K562 (cell line): ENCODE measurements around the gene DNA2. TPM values are rescaled to one million over a fixed set of nuclear protein-coding genes. Genes with fewer than 3 reads are reported as not detected.

Experiments used
- ATAC-seq: fragments of 200-7000 bp; cut with Tn5 transposase; 3 replicates; pipeline ENCODE4 v1.9.1; 2020; ENCODE audit warnings: moderate library complexity
- BruUV-seq: library from RNA; stranded (reverse); fragments of 400-500 nt; replicated peaks from 2 replicates; lab custom pipeline; 2021; lab: Mats Ljungman, UMichigan
- CTCF ChIA-PET: fragments of 300-600 bp; formaldehyde crosslinking; extraction: SDS; loops from one replicate; lab custom pipeline; 2021; ENCODE audit warnings: low intra/inter-chr PET ratio; lab: Yijun Ruan, JAX
- POLR2A ChIA-PET: fragments of 300-600, 350-650 bp; sonication (Branson Sonifier 250); formaldehyde crosslinking; extraction: SDS; loops from one replicate; lab custom pipeline; 2021; ENCODE audit warnings: antibody characterized with exemption, inconsistent platforms; lab: Yijun Ruan, JAX
- DNase-seq, 4 experiments: peaks; one replicate each; pipeline versions ENCODE4 v3.0.0 to v3.0.0-alpha.2; 2011 to 2018; ENCODE audit warnings: low spot score in 3 of 4, mixed read lengths in 3 of 4; ENCODE audit errors: extremely low read depth in 1 of 4
- FAIRE-seq: peaks from 2 replicates; lab custom pipeline; 2011; peaks lifted over from hg19 to GRCh38; lab: Jason Lieb, UNC
- H2AFZ ChIP-seq: 2 replicates; pipeline ENCODE4 v1.6.0; 2011; ENCODE audit warnings: low read depth, low read length, control low read depth, inconsistent platforms
- H3K27ac ChIP-seq: fragments of 200-600 bp; 3 replicates; pipeline ENCODE4 v1.8.0; 2011; ENCODE audit warnings: low read depth, mild to moderate bottlenecking, control low read depth, inconsistent platforms, low read length, moderate library complexity, mixed read lengths; ENCODE audit errors: extremely low read depth
- H3K27me3 ChIP-seq, 2 experiments: fragments of 300-600 bp in 1 of 2; 2 replicates in 1 of 2; 3 replicates in 1 of 2; pipeline versions ENCODE4 v1.6.0 to v1.8.0; 2011; ENCODE audit warnings: inconsistent platforms in 2 of 2, low read length in 2 of 2, mild to moderate bottlenecking in 1 of 2, mixed read lengths in 1 of 2, moderate library complexity in 1 of 2; ENCODE audit not compliant: control insufficient read depth in 2 of 2, insufficient read depth in 2 of 2
- H3K36me3 ChIP-seq: fragments of 300-600 bp; 3 replicates; pipeline ENCODE4 v1.8.0; 2011; ENCODE audit warnings: mild to moderate bottlenecking, low read length, inconsistent platforms; ENCODE audit not compliant: control insufficient read depth, insufficient read depth
- H3K4me1 ChIP-seq, 2 experiments: fragments of 200-600 bp in 1 of 2; replicated peaks in 1 of 2; 2 replicates in 1 of 2; 3 replicates in 1 of 2; pipeline versions ENCODE4 v1.5.1 to v1.8.0; 2011; ENCODE audit warnings: inconsistent platforms in 2 of 2, low read length in 2 of 2, mild to moderate bottlenecking in 1 of 2, mixed read lengths in 1 of 2, moderate library complexity in 1 of 2; ENCODE audit not compliant: control insufficient read depth in 2 of 2, insufficient read depth in 2 of 2
- H3K4me2 ChIP-seq: 2 replicates; pipeline ENCODE4 v1.6.1; 2011; ENCODE audit warnings: low read length, control low read depth, inconsistent platforms, mixed read lengths; ENCODE audit not compliant: insufficient read depth
- H3K4me3 ChIP-seq: fragments of 200-600 bp; sonication (generic), shearing (Covaris generic); 2 replicates; pipeline ENCODE4 v1.5.1; 2016; ENCODE audit warnings: control low read depth, inconsistent platforms
- H3K79me2 ChIP-seq: fragments of 200-600 bp; 3 replicates; pipeline ENCODE4 v1.8.0; 2011; ENCODE audit warnings: low read length, inconsistent platforms; ENCODE audit not compliant: control insufficient read depth, insufficient read depth
- H3K9ac ChIP-seq, 2 experiments: 2 replicates each; pipeline versions ENCODE4 v1.6.0 to v1.6.1; 2011; ENCODE audit warnings: low read depth in 2 of 2, low read length in 2 of 2, control low read depth in 1 of 2, inconsistent platforms in 1 of 2, mild to moderate bottlenecking in 1 of 2, mixed read lengths in 1 of 2; ENCODE audit not compliant: insufficient read depth in 1 of 2
- H3K9me1 ChIP-seq: one replicate; pipeline ENCODE4 v1.6.0; 2011; ENCODE audit warnings: inconsistent platforms, mild to moderate bottlenecking, low read length, moderate library complexity; ENCODE audit not compliant: control insufficient read depth, insufficient read depth
- H3K9me3 ChIP-seq: replicated peaks from 2 replicates; pipeline ENCODE4 v1.5.1; 2011; ENCODE audit warnings: low read depth, low read length, inconsistent platforms; ENCODE audit not compliant: control insufficient read depth, insufficient read depth
- H4K20me1 ChIP-seq: replicated peaks from 2 replicates; pipeline ENCODE4 v1.6.1; 2011; ENCODE audit warnings: low read length, inconsistent platforms, mixed read lengths; ENCODE audit not compliant: control insufficient read depth, insufficient read depth
- CREM ChIP-seq: IDR thresholded peaks from 2 replicates; pipeline ENCODE4 v1.6.1; 2014; ENCODE audit warnings: antibody characterized with exemption, low read depth
- DNMT1 ChIP-seq: fragments of 450-650 bp; IDR thresholded peaks from 2 replicates; pipeline ENCODE4 v1.6.1; 2016; ENCODE audit warnings: antibody characterized with exemption, mild to moderate bottlenecking
- MCM3 ChIP-seq: fragments of 450-650 bp; IDR thresholded peaks from 2 replicates; pipeline ENCODE4 v1.6.1; 2016
- PRMT5 ChIP-seq: sonication (generic); formaldehyde crosslinking; IDR thresholded peaks from 2 replicates; pipeline ENCODE4 v1.5.0; 2020; ENCODE audit warnings: missing genetic modification reagents
- RFX5 ChIP-seq: IDR thresholded peaks from 2 replicates; pipeline ENCODE4 v1.6.1; 2011; ENCODE audit warnings: low read depth, mild to moderate bottlenecking, improper control_type of control experiment, low read length
- SMAD4 ChIP-seq: fragments of 250-450 bp; sonication (Bioruptor Pico); conservative IDR thresholded peaks from 2 replicates; pipeline ENCODE4 v1.8.0; 2021; ENCODE audit warnings: inconsistent platforms, mild to moderate bottlenecking, moderate library complexity
- SMARCB1 ChIP-seq: IDR thresholded peaks from 2 replicates; pipeline ENCODE4 v1.6.1; 2011; ENCODE audit warnings: improper control_type of control experiment, low read depth; ENCODE audit not compliant: insufficient read length
- ZNF121 ChIP-seq: sonication (generic); formaldehyde crosslinking; conservative IDR thresholded peaks from 2 replicates; pipeline ENCODE4 v1.8.0; 2022; ENCODE audit warnings: missing genetic modification reagents
- ZNF444 ChIP-seq: fragments of 250-450 bp; sonication (Bioruptor Pico); IDR thresholded peaks from 2 replicates; pipeline ENCODE4 v1.4.0; 2020; ENCODE audit warnings: mild to moderate bottlenecking, moderate library complexity
- ZNF696 ChIP-seq: fragments of 250-450 bp; sonication (Bioruptor Pico); conservative IDR thresholded peaks from 2 replicates; pipeline ENCODE4 v1.4.0; 2020; ENCODE audit warnings: mild to moderate bottlenecking, moderate library complexity
- ZNF79 ChIP-seq: fragments of 250-450 bp; sonication (Bioruptor Pico); IDR thresholded peaks from 2 replicates; pipeline ENCODE4 v1.4.0; 2020; ENCODE audit warnings: low read depth, mild to moderate bottlenecking, moderate library complexity
- WGBS: fragments of 100-300 bp; shearing (Covaris generic); methylation state at CpG from one replicate; pipeline ENCODE4 v1.1.6; 2016; ENCODE audit warnings: low coverage, mixed read lengths; ENCODE audit not compliant: insufficient coverage; ENCODE audit errors: missing lambda C conversion rate; 5-methylcytosine and 5-hydroxymethylcytosine counted together
- in situ Hi-C: fragments of 300-500 bp; cut with MboI; formaldehyde crosslinking; loops from 4 replicates; pipeline ENCODE4 v1.15.0; 2018; ENCODE audit warnings: inconsistent platforms, mixed read lengths
- intact Hi-C: fragments of 100-400 bp; cut with micrococcal nuclease; formaldehyde crosslinking; loops from 2 replicates; pipeline ENCODE4 v1.14.2; 2022
- polyA plus RNA-seq, 8 experiments: library from polyadenylated mRNA; depleted of rRNA in 4 of 8; stranded (reverse) in 5 of 8; unstranded in 3 of 8; fragments of >200 nt; fragmentation: Nextera tagmentation in 2 of 8; fragmentation: Illumina TruSeq in 1 of 8; extraction: Ambion mirVana in 2 of 8; extraction: Trizol in 1 of 8; gene quantifications; 2 replicates each; pipeline versions ENCODE4 v1.2.1 to v1.2.3, GENCODE V29; 2011 to 2014; ENCODE audit warnings: inconsistent platforms in 1 of 8, missing spikeins in 1 of 8
- total RNA-seq, 7 experiments: library from RNA; depleted of rRNA in 6 of 7; stranded (reverse); fragments of >200 nt in 6 of 7; fragmentation: Illumina TruSeq in 2 of 7; extraction: Trizol in 2 of 7; gene quantifications; 2 replicates each; pipeline versions ENCODE4 v1.2.1 to v1.2.3, GENCODE V29; 2011 to 2021; ENCODE audit warnings: low replicate concordance in 1 of 7
- TF ChIP-seq, protein P1 (sequence below): fragments of 450-650 bp; IDR thresholded peaks from 2 replicates; pipeline ENCODE4 v1.6.1; 2018; ENCODE audit not compliant: partially characterized antibody
- TF ChIP-seq, protein P2 (sequence below): IDR thresholded peaks from 2 replicates; pipeline ENCODE4 v1.6.1; 2012; ENCODE audit warnings: low read depth, low read length, improper control_type of control experiment, borderline replicate concordance

The DNA2 gene
- total and polyA plus RNA-seq, 9 of the 15 experiments (the other 6 are each of a cell fraction or from before 2014, with no cell fraction given), result 24.6 to 51.4 (median 40.8) TPM

DNA sequence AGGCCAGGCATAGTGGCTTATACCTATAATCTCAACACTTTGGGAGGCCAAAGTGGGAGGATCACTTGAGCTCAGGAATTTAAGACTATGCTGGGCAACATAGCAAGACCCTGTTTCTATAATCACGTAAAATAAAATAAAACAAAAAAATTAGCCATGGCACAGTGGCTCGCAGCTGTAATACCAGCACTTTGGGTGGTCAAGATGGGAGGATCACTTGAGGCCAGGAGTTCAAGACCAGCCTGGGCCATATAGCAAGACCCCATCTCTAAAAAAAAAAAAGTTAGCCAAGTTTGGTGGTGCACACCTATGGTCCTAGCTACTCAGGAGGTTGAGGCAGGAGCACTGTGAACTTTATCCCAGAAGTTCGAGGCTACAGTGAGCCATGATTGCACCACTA is 30.9 kb downstream of the DNA2 start:
- no peak overlapping the region for H3K4me3 ChIP-seq
- no peaks in the 10 kb centered on the region for H3K9me1 ChIP-seq
- no TSS peak for BruUV-seq
- no peak overlapping the region for H3K4me2 ChIP-seq
- H3K79me2 ChIP-seq, result no peaks in the 10 kb centered on the region
- TF ChIP-seq ZNF121 (CRISPR knock-in tag) (peak; percentile 97), ZNF696 (no peak)
- CTCF ChIA-PET, result interaction anchor here (0.7 kb wide), 1 partner anchor 39 kb away, joined by 3 read pairs; no protein-coding TSS in a partner anchor
- no peak overlapping the region for H3K9ac ChIP-seq
- intact Hi-C loops (no loop called here), in situ Hi-C loops (no loop called here)
- H2AFZ ChIP-seq, result no peak overlapping the region
- H3K27me3 ChIP-seq, result no peaks in the 10 kb centered on the region
- no peaks in the 10 kb centered on the region for H3K9me3 ChIP-seq
- FAIRE-seq (no peak), DNase-seq (no peak), ATAC-seq (0 out of 3 replicates have a peak, but pooled peaks have one; percentile 24)
- no peaks in the 10 kb centered on the region for H3K4me1 ChIP-seq
- no peaks in the 10 kb centered on the region for H4K20me1 ChIP-seq
- no peak overlapping the region for H3K27ac ChIP-seq
- WGBS, result 95% methylated on average over 3 of the region's 3 CpGs
- POLR2A ChIA-PET, result interaction anchor here (1.5 to 1.8 kb wide), 3 partner anchors 10 to 26 kb away, joined by 3 to 7 read pairs (median 5); no protein-coding TSS in a partner anchor
- H3K36me3 ChIP-seq, result peaks cover 74% of the 10 kb centered on the region

DNA sequence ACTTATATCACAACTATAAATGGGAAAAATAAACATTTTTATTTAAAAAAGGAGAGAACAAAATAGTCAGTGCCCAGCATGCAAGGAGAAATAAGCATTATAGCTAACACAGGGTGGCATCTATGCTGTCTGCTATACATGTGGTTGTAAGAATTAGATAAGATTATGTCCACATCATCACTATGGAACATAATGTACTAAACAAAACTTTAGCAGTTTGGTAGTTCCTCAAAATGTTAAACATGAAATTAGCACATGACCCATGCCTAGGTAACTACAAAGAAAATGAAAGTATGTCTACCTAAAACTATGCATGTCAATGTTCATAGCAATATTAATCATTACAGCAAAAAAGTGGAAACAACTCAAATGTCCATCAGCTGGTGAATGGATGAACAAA is 36.0 kb downstream of the DNA2 start:
- FAIRE-seq (no peak), ATAC-seq (no peak), DNase-seq (no peak)
- POLR2A ChIA-PET, result no interaction called here
- Histone ChIP-seq H3K27ac (no peak overlapping the region), H3K4me3 (no peak overlapping the region), H3K4me2 (no peak overlapping the region), H3K27me3 (no peaks in the 10 kb centered on the region), H3K79me2 (no peaks in the 10 kb centered on the region), H2AFZ (no peak overlapping the region), H3K9me1 (peaks cover 3% of the 10 kb centered on the region), H3K9ac (no peak overlapping the region), H4K20me1 (no peaks in the 10 kb centered on the region), H3K9me3 (no peaks in the 10 kb centered on the region), H3K36me3 (peaks cover 83% of the 10 kb centered on the region), H3K4me1 (no peaks in the 10 kb centered on the region)
- CTCF ChIA-PET, result no interaction called here
- intact Hi-C loops (no loop called here), in situ Hi-C loops (no loop called here)
- BruUV-seq, result no TSS peak
- no peak for TF ChIP-seq ZNF79
- no peak for TF ChIP-seq PRMT5 (CRISPR knock-in tag)
- TF ChIP-seq SMARCB1, result no peak
- TF ChIP-seq, protein P1, sequence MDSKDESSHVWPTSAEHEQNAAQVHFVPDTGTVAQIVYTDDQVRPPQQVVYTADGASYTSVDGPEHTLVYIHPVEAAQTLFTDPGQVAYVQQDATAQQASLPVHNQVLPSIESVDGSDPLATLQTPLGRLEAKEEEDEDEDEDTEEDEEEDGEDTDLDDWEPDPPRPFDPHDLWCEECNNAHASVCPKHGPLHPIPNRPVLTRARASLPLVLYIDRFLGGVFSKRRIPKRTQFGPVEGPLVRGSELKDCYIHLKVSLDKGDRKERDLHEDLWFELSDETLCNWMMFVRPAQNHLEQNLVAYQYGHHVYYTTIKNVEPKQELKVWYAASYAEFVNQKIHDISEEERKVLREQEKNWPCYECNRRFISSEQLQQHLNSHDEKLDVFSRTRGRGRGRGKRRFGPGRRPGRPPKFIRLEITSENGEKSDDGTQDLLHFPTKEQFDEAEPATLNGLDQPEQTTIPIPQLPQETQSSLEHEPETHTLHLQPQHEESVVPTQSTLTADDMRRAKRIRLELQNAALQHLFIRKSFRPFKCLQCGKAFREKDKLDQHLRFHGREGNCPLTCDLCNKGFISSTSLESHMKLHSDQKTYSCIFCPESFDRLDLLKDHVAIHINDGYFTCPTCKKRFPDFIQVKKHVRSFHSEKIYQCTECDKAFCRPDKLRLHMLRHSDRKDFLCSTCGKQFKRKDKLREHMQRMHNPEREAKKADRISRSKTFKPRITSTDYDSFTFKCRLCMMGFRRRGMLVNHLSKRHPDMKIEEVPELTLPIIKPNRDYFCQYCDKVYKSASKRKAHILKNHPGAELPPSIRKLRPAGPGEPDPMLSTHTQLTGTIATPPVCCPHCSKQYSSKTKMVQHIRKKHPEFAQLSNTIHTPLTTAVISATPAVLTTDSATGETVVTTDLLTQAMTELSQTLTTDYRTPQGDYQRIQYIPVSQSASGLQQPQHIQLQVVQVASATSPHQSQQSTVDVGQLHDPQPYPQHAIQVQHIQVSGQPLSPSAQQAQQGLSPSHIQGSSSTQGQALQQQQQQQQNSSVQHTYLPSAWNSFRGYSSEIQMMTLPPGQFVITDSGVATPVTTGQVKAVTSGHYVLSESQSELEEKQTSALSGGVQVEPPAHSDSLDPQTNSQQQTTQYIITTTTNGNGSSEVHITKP, result no peak
- no peak for TF ChIP-seq CREM
- no peak for TF ChIP-seq SMAD4 (CRISPR knock-in tag)
- TF ChIP-seq, protein P2, sequence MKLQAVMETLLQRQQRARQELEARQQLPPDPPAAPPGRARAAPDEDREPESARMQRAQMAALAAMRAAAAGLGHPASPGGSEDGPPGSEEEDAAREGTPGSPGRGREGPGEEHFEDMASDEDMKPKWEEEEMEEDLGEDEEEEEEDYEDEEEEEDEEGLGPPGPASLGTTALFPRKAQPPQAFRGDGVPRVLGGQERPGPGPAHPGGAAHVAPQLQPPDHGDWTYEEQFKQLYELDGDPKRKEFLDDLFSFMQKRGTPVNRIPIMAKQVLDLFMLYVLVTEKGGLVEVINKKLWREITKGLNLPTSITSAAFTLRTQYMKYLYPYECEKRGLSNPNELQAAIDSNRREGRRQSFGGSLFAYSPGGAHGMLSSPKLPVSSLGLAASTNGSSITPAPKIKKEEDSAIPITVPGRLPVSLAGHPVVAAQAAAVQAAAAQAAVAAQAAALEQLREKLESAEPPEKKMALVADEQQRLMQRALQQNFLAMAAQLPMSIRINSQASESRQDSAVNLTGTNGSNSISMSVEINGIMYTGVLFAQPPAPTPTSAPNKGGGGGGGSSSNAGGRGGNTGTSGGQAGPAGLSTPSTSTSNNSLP, result no peak
- TF ChIP-seq RFX5, result no peak
- TF ChIP-seq MCM3, result no peak
- TF ChIP-seq DNMT1, result no peak
- no peak for TF ChIP-seq ZNF444 (CRISPR knock-in tag)
